ENCODE results near the gene KCNQ2. TPM values are rescaled to one million over a fixed set of nuclear protein-coding genes. Genes with fewer than 3 reads are reported as not detected.

Gene KCNQ2
- total RNA-seq, 4 donors from 2014 or later, result not detected

DNA sequence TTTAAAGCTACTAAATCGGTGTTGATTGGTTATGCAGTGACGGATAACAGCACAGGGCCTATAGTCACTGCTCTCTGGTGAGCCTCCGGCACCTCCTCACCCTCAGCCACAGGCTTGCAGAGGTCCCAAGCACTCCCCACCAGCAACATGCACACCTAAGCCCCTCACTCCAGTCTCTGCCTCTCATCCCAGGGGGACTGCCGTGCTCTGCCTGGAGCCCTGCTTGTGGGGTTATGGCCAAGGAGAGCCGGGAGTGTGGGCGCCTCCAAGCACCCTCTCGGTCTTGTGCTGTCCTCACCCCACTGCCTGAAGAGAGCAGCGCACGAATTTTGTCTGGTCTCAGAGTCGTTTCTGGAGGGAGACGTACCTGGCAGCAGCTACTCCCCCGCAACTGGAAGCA lies 33.3 kb upstream of the KCNQ2 start:
- TF ChIP-seq, protein P1, sequence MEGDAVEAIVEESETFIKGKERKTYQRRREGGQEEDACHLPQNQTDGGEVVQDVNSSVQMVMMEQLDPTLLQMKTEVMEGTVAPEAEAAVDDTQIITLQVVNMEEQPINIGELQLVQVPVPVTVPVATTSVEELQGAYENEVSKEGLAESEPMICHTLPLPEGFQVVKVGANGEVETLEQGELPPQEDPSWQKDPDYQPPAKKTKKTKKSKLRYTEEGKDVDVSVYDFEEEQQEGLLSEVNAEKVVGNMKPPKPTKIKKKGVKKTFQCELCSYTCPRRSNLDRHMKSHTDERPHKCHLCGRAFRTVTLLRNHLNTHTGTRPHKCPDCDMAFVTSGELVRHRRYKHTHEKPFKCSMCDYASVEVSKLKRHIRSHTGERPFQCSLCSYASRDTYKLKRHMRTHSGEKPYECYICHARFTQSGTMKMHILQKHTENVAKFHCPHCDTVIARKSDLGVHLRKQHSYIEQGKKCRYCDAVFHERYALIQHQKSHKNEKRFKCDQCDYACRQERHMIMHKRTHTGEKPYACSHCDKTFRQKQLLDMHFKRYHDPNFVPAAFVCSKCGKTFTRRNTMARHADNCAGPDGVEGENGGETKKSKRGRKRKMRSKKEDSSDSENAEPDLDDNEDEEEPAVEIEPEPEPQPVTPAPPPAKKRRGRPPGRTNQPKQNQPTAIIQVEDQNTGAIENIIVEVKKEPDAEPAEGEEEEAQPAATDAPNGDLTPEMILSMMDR (IDR thresholded peaks at IDR 0.05; ENCODE audit: low read depth), result no peak

DNA sequence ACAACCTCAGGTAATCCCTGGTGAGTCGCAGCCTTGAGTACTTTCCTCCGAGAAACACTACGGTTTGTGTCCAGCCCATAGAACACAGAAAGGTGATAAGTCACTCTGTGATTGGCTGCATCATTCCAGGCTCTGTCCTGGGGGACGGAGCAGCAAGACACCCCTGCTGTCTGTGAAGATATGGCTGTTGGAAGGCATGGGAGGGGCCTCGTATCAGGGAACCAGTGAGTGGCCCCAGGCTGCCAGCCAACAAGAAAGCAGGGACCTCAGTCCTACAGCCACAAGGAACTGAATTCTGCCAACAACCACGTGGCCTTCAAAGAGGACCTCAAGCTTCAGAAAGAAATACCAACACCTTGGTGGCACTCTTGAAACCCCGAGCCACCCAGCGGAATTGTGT lies 32.8 kb upstream of the KCNQ2 start:
- TF ChIP-seq, protein P1 (IDR thresholded peaks at IDR 0.05; ENCODE audit: low read depth), result no peak

DNA sequence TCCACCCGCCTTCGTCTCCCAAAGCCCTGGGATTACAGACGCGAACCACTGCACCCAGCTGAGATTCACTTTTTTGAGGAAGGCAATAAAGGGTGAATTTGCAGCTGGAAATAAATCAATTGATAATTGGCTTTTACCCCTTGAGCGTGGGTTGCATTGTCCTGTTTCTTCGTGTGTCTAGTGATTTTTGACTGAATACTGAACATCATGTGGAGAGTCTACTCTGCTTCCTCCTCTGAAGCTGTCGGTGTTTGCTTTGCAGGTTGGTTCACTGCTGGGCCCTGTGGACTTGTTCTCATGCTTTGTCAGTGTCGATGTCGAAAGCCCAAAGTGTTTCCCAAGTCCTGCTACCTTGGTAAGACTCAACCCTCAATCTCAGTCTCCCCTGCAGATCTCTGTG lies 32.2 kb upstream of the KCNQ2 start:
- TF ChIP-seq, protein P1 (IDR thresholded peaks at IDR 0.05; ENCODE audit: low read depth), result no peak

DNA sequence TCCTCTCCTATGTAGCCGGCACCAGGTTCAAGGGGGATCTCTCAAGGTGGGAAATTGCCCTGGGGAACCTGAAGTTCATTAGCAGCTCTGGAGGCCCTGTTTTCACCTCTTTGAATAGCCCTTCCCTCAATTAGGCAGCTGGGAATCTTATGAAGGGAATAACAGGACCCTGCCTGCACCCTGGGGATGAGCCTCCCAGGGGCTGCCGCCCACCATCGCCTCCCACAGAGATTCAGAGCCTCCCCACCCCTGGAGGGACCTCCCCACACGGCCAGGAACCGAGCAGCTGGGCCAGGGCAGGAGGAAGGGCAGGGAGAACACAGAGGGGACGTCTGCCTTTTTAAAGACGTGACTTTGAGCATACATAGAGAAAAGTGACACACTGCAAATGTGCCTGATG lies 31.1 kb upstream of the KCNQ2 start:
- TF ChIP-seq, protein P1 (IDR thresholded peaks at IDR 0.05; ENCODE audit: low read depth), result no peak

DNA sequence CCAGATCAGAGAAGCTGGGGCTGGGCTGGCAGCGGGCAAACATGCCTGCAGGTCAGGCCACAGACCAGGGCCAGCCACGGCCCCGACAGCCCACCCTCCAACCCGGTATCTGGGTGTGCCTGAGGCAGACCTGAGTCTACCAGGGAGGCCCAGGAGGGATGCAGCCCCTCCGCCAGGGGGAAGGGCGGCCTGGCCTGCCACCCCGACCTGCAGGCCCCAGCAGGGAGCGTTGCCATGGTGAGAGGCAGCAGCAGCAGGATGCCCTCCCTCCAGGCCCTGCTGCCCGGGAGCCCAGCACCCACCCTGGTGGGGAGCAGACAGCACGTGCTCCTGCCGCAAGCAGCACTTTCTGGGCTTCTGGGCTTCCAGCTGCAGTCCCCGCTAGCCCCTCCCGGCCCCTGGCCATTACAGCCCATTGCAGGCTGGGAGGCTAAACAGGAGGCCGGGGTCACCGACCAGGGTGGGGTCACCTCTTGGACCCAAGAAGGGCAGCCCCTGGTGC lies 30.3 kb upstream of the KCNQ2 start:
- TF ChIP-seq, protein P1 (IDR thresholded peaks at IDR 0.05; ENCODE audit: low read depth), result no peak

DNA sequence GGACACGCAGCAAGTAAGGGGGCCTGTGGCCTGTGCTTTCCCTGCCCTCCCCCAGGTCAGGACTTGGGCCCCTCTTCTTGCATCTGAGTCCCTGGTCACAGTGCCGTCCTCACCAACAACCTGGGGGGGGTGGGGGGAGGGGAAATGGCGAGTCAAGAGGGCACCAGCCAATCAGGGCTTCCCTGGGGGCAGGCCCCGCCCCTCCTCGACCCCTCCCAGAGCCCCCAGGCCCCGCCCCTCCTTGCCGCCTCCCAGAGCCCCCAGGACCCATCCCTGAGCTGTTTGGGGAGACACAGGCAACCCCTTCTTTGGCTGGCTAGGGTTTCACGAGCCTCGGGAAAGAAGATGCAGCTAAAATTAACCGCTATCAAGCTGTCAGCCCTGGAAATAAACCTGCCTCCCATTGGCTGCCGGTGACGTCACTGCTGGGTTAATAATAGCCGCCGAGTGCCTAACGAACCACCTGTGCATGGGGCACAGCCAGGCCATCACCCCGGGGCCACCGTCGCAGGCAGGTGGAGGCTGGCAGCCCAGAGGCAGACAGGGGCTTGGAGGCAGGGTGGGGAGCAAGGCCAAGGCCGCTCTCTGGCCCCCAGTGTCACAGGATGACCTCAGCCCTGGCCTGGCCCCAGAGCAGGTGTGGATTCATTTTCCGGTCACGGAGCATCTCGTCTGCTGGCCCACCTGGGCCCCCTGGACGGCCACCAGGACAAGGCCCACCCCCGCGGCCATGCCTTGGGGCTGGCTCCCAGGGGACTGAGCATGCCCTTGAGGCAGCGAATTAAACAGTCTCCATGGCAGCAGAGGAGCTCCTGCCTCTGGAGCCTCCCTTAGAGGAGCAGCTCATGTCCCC lies 29.6 kb upstream of the KCNQ2 start:
- TF ChIP-seq, protein P1 (IDR thresholded peaks at IDR 0.05; ENCODE audit: low read depth), result no peak

DNA sequence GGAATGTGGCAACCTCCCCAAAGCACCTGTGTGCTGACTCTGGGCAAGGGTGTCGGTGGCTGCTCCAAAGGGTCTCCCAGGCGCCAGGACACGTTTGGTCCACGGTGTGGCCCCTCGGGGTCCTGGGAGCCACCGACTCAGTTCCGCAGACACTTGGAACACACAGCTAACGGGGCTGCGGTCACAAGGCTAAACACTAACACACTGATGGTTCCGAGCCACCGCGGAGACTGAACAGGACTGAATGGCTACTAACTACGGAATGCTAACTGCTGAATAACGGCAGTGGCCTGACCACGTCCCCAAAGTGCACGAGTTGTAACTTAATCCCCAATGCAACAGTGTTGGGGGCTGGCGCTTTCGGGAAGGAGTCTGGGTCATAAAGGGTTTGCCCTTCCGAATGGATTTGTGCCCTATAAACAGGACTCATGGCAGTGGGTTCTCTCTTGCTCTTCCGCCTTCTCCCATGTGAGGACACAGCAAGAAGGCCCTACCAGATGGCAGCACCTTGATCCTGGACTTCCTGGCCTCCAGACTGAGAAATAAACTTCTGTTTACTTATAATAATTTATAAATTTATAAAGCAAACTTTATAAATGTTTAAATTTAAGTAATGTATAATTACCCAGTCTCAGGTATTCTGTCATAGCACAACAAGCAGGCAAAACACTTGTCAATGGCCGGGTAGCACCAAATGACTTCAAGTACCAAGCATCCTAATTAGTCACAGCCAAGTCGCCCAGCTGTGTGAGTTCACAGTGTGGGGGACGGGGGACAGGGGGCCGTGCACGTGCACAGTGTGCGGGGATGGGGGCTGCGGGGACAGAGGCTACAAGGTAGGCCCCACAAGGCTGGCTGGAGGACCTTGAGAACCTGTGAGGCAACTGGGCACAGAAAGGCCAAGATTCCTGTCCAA lies 28.7 kb upstream of the KCNQ2 start:
- TF ChIP-seq, protein P1 (IDR thresholded peaks at IDR 0.05; ENCODE audit: low read depth), result no peak

Data from subcutaneous adipose tissue (tissue), 4 donors.